ENCODE measurements around the gene KDM2A.
A peak's percentile ranks its signal among the peaks of the same experiment; 100 is the strongest.

Gene KDM2A

GRCh38 chr11:67287355-67288197 lies 168.5 kb downstream of the KDM2A start:
- peaks cover 6% of the 10 kb centered on the region; the same call in 1 of the 2 replicates for H3K36me3 ChIP-seq (ENCODE audit: insufficient read depth, low read length)
- H3K4me3 ChIP-seq (ENCODE audit: low read depth, low read length), result peak overlapping the region; percentile 90
- H2AFZ ChIP-seq (ENCODE audit: low read length, unreplicated experiment), result no peak overlapping the region
- peaks cover 23% of the 10 kb centered on the region for H3K79me2 ChIP-seq (ENCODE audit: control insufficient read depth, insufficient read depth, low read length, unreplicated experiment)
- H3K27me3 ChIP-seq (ENCODE audit: insufficient read depth, low read length), result no peaks in the 10 kb centered on the region
- H3K27ac ChIP-seq (ENCODE audit: low read depth, low read length), result peak overlapping the region; percentile 85
- H3K4me1 ChIP-seq (ENCODE audit: control insufficient read depth, insufficient read depth, low read length, unreplicated experiment), result peaks cover 25% of the 10 kb centered on the region

DNA sequence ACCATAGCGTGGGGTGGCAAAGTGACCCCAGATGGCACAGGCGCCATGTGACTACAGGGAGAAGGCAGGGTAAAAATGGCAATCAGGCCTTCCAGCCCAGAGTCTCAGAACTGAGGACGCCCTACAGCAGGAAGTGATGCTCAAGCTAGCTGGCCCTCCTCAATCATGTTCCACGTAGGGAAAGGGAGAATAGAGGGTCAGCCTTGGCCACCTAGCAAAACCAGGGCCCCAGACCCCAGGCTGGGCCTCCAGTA lies 169.1 kb downstream of the KDM2A start:
- H3K4me3 ChIP-seq (ENCODE audit: low read depth, low read length), result peak overlapping the region; percentile 90
- H2AFZ ChIP-seq (ENCODE audit: low read length, unreplicated experiment), result no peak overlapping the region
- peak overlapping the region; percentile 85 for H3K27ac ChIP-seq (ENCODE audit: low read depth, low read length)
- H3K27me3 ChIP-seq (ENCODE audit: insufficient read depth, low read length), result no peaks in the 10 kb centered on the region
- H3K79me2 ChIP-seq (ENCODE audit: control insufficient read depth, insufficient read depth, low read length, unreplicated experiment), result peaks cover 26% of the 10 kb centered on the region
- H3K36me3 ChIP-seq (ENCODE audit: insufficient read depth, low read length), result peaks cover 8% of the 10 kb centered on the region; the same call in 1 of the 2 replicates
- H3K4me1 ChIP-seq (ENCODE audit: control insufficient read depth, insufficient read depth, low read length, unreplicated experiment), result peaks cover 31% of the 10 kb centered on the region

- peaks cover 33% of the 10 kb centered on the region for H3K4me1 ChIP-seq (ENCODE audit: control insufficient read depth, insufficient read depth, low read length, unreplicated experiment)
- H3K4me3 ChIP-seq (ENCODE audit: low read depth, low read length), result peak overlapping the region; percentile 90
- H3K79me2 ChIP-seq (ENCODE audit: control insufficient read depth, insufficient read depth, low read length, unreplicated experiment), result peaks cover 26% of the 10 kb centered on the region
- H2AFZ ChIP-seq (ENCODE audit: low read length, unreplicated experiment), result peak overlapping the region; percentile 65
- H3K36me3 ChIP-seq (ENCODE audit: insufficient read depth, low read length), result peaks cover 9% of the 10 kb centered on the region
- H3K27me3 ChIP-seq (ENCODE audit: insufficient read depth, low read length), result no peaks in the 10 kb centered on the region
- H3K27ac ChIP-seq (ENCODE audit: low read depth, low read length), result peak overlapping the region; percentile 85
These were observed 169.6 kb downstream of the KDM2A start for GRCh38 chr11:67288452-67289225.

- H3K4me1 ChIP-seq (ENCODE audit: control insufficient read depth, insufficient read depth, low read length, unreplicated experiment), result peaks cover 36% of the 10 kb centered on the region
- H3K27me3 ChIP-seq (ENCODE audit: insufficient read depth, low read length), result no peaks in the 10 kb centered on the region
- H3K79me2 ChIP-seq (ENCODE audit: control insufficient read depth, insufficient read depth, low read length, unreplicated experiment), result peaks cover 29% of the 10 kb centered on the region
- H3K4me3 ChIP-seq (ENCODE audit: low read depth, low read length), result peak within 1 kb of the TSS; percentile 90
- H3K36me3 ChIP-seq (ENCODE audit: insufficient read depth, low read length), result peaks cover 15% of the 10 kb centered on the region
- peak within 1 kb of the TSS; percentile 85 for H3K27ac ChIP-seq (ENCODE audit: low read depth, low read length)
- H2AFZ ChIP-seq (ENCODE audit: low read length, unreplicated experiment), result peak within 1 kb of the TSS; percentile 65
These were observed 170.2 kb downstream of the KDM2A start, which contains the start of gene ANKRD13D for GRCh38 chr11:67289226-67289650. TSS of gene ANKRD13D (plus strand) at chr11:67289303. CDS start at chr11:67289461, 158 bp downstream.

DNA sequence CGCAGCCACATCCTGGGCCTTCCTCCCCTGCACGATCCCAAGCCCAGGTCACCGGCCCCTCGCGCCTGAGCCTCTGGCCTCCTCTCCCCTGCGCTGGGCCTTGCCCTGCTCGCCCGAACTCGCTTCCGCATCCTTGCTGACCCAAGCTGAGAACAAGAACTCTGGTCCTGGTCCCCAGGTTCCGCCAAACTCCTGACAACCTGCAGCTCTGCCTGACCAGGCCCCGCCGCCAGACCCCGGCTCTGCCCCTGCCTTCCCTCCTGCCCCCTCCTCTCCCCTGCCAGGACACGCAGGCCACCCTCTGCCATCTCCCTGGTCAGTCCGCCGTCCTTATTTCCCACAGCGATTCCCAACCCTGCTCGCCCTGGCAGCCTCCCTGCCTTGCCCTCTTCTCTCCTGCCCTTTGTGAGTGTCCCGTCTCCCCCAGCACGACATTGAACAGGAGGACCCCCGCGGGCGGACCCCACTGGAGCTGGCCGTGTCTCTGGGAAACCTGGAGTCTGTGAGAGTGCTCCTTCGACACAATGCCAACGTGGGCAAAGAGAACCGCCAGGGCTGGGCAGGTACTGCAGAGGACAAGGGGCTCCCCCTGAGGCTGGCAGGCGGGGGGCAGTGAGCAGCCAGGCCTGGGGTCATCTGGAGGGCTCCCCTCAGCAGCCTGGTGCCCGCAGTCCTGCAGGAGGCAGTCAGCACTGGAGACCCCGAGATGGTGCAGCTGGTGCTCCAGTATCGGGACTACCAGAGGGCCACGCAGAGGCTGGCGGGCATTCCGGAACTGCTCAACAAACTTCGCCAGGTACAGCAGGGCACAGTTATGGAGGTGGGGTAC lies 170.8 kb downstream of the KDM2A start:
- Histone ChIP-seq H2AFZ (ENCODE audit: low read length, unreplicated experiment) (no peak overlapping the region), H3K27ac (ENCODE audit: low read depth, low read length) (0 out of 2 replicates have a peak overlapping the region, but pooled peaks have one; percentile 10), H3K36me3 (ENCODE audit: insufficient read depth, low read length) (peaks cover 21% of the 10 kb centered on the region)

DNA sequence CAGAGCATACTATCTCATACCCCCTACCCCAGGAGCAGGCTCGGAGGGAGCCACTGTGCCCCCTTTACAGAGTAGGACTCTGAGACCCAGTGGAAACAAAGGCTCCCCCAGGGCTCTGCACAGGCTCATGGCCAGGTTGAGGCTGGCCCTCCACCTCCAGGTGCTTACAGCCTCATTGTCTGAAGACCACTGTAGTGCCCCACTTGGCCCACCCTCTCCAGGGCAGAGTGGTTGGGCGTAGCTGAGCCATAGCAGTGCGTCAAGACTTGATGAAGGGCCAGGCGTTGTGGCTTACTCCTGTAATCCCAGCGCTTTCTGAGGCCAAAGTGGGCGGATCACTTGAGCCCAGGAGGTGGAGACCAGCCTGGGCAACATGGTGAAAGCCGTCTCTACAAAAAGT lies 171.7 kb downstream of the KDM2A start:
- peaks cover 31% of the 10 kb centered on the region for H3K36me3 ChIP-seq (ENCODE audit: insufficient read depth, low read length)

More for the DNA sequence above, 170.8 kb downstream of the KDM2A start:
- H3K79me2 ChIP-seq (ENCODE audit: control insufficient read depth, insufficient read depth, low read length, unreplicated experiment), result peaks cover 29% of the 10 kb centered on the region
- peaks cover 36% of the 10 kb centered on the region for H3K4me1 ChIP-seq (ENCODE audit: control insufficient read depth, insufficient read depth, low read length, unreplicated experiment)
- H3K4me3 ChIP-seq (ENCODE audit: low read depth, low read length), result peak overlapping the region; percentile 90
- no peaks in the 10 kb centered on the region for H3K27me3 ChIP-seq (ENCODE audit: insufficient read depth, low read length)

DNA sequence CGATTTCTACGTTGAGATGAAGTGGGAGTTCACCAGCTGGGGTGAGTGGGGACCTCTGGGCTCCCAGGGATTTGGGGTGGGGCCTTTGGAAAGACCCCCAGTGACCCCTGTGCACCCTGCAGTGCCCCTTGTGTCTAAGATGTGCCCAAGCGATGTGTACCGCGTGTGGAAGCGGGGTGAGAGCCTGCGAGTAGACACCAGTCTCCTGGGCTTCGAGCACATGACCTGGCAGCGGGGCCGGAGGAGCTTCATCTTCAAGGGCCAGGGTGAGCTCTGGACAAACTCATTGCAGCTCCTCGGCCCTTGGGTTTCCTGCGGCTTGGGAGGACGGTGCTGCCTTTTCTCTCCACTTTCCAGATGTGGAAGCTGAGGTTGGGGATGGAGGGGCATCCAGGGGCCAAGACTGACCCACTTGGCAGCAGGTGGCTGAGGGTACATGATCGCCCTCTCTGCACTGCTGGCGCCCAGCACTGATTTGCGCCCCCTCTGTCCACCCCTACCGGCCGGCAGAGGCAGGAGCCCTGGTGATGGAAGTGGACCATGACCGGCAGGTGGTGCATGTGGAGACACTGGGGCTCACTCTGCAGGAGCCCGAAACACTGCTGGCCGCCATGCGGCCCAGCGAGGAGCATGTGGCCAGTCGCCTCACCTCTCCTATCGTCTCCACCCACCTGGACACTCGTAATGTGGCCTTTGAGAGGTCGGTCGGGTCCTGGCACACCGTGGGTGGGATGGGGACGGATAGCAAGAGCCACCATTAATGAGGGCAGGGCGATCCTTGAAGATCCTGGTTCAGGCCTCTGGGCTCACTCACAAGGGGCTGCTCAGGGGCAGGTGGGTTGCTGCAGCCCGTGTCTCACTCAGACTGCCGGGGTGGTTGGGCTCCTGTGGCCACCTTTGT lies 172.7 kb downstream of the KDM2A start:
- Histone ChIP-seq H3K36me3 (ENCODE audit: insufficient read depth, low read length) (peaks cover 40% of the 10 kb centered on the region), H2AFZ (ENCODE audit: low read length, unreplicated experiment) (no peak overlapping the region), H3K4me3 (ENCODE audit: low read depth, low read length) (no peak overlapping the region), H3K27ac (ENCODE audit: low read depth, low read length) (0 out of 2 replicates have a peak overlapping the region, but pooled peaks have one; percentile 78), H3K27me3 (ENCODE audit: insufficient read depth, low read length) (no peaks in the 10 kb centered on the region), H3K79me2 (ENCODE audit: control insufficient read depth, insufficient read depth, low read length, unreplicated experiment) (peaks cover 32% of the 10 kb centered on the region), H3K4me1 (ENCODE audit: control insufficient read depth, insufficient read depth, low read length, unreplicated experiment) (peaks cover 36% of the 10 kb centered on the region)

More for the DNA sequence above, 171.7 kb downstream of the KDM2A start:
- Histone ChIP-seq H3K27ac (ENCODE audit: low read depth, low read length) (no peak overlapping the region), H3K4me1 (ENCODE audit: control insufficient read depth, insufficient read depth, low read length, unreplicated experiment) (peaks cover 36% of the 10 kb centered on the region), H3K79me2 (ENCODE audit: control insufficient read depth, insufficient read depth, low read length, unreplicated experiment) (peaks cover 31% of the 10 kb centered on the region), H2AFZ (ENCODE audit: low read length, unreplicated experiment) (no peak overlapping the region), H3K27me3 (ENCODE audit: insufficient read depth, low read length) (no peaks in the 10 kb centered on the region), H3K4me3 (ENCODE audit: low read depth, low read length) (peak overlapping the region; percentile 90)

DNA sequence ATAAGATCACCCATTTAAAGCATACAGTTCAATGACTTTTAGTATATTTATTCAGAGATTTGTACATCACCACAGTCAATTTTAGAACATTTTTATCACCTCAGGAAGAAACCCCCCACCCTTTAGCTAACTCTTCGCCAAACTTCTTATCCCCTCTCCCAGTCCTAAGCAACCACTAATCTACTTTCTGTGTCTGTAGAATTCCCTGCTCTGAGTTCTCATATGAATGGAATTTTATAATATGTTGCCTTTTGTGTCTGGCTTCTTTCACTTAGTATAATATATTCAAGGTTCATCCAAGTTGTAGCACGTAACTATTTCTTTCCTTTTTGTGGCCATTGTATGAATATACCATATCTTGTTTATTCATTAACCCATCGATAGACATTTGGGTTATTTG lies 173.6 kb downstream of the KDM2A start:
- Histone ChIP-seq H3K36me3 (ENCODE audit: insufficient read depth, low read length) (peaks cover 44% of the 10 kb centered on the region), H3K27me3 (ENCODE audit: insufficient read depth, low read length) (no peaks in the 10 kb centered on the region), H3K4me1 (ENCODE audit: control insufficient read depth, insufficient read depth, low read length, unreplicated experiment) (peaks cover 29% of the 10 kb centered on the region), H3K27ac (ENCODE audit: low read depth, low read length) (peak overlapping the region; percentile 78), H2AFZ (ENCODE audit: low read length, unreplicated experiment) (no peak overlapping the region), H3K79me2 (ENCODE audit: control insufficient read depth, insufficient read depth, low read length, unreplicated experiment) (peaks cover 32% of the 10 kb centered on the region), H3K4me3 (ENCODE audit: low read depth, low read length) (peak overlapping the region; percentile 5; the same call in 1 of the 2 replicates)

GRCh38 chr11:67293090-67293489 lies 174.0 kb downstream of the KDM2A start:
- no peaks in the 10 kb centered on the region for H3K27me3 ChIP-seq (ENCODE audit: insufficient read depth, low read length)
- peak overlapping the region; percentile 78 for H3K27ac ChIP-seq (ENCODE audit: low read depth, low read length)
- H3K4me1 ChIP-seq (ENCODE audit: control insufficient read depth, insufficient read depth, low read length, unreplicated experiment), result peaks cover 25% of the 10 kb centered on the region
- no peak overlapping the region for H2AFZ ChIP-seq (ENCODE audit: low read length, unreplicated experiment)
- H3K36me3 ChIP-seq (ENCODE audit: insufficient read depth, low read length), result peaks cover 44% of the 10 kb centered on the region
- H3K4me3 ChIP-seq (ENCODE audit: low read depth, low read length), result peak overlapping the region; percentile 5; the same call in 1 of the 2 replicates
- H3K79me2 ChIP-seq (ENCODE audit: control insufficient read depth, insufficient read depth, low read length, unreplicated experiment), result peaks cover 32% of the 10 kb centered on the region

All from ACC112 (cell line).